WTC11 (cell line): ENCODE measurements around the gene SMC1B. TPM values are rescaled to one million over a fixed set of nuclear protein-coding genes. Genes with fewer than 3 reads are reported as not detected.

Experiments
- ATAC-seq: fragments of 200-7000 bp; cut with Tn5 transposase; 2 replicates; pipeline ENCODE4 v1.10.0; 2021; ENCODE audit warnings: mild to moderate bottlenecking, moderate library complexity
- CTCF ChIA-PET: fragments of 300-600 bp; sonication (Branson Sonifier 250); formaldehyde crosslinking; loops from one replicate; lab custom pipeline; 2021; ENCODE audit warnings: antibody characterized with exemption; lab: Charles Lee
- POLR2A ChIA-PET: fragments of 350-600 bp; sonication (Branson Sonifier 250); formaldehyde crosslinking; loops from one replicate; lab custom pipeline; 2021; ENCODE audit warnings: antibody characterized with exemption; lab: Charles Lee
- DNase-seq: peaks from one replicate; pipeline ENCODE4 v3.0.0; 2021; ENCODE audit warnings: low spot score
- H3K27ac Mint-ChIP-seq: 2 replicates; pipeline ENCODE4 v1.8.0; 2021; ENCODE audit warnings: mixed read lengths
- H3K27me3 Mint-ChIP-seq: 2 replicates; pipeline ENCODE4 v1.8.0; 2021; ENCODE audit warnings: low read depth, mild to moderate bottlenecking, moderate library complexity, mixed read lengths
- H3K36me3 Mint-ChIP-seq: 2 replicates; pipeline ENCODE4 v1.8.0; 2021; ENCODE audit warnings: mixed read lengths
- H3K4me1 Mint-ChIP-seq: 2 replicates; pipeline ENCODE4 v1.8.0; 2022; ENCODE audit warnings: mixed read lengths
- H3K4me3 Mint-ChIP-seq: 2 replicates; pipeline ENCODE4 v1.8.0; 2021; ENCODE audit warnings: mild to moderate bottlenecking, moderate library complexity, mixed read lengths
- H3K9me3 Mint-ChIP-seq: 2 replicates; pipeline ENCODE4 v1.8.0; 2021; ENCODE audit warnings: mixed read lengths
- CBFB ChIP-seq: sonication (generic); formaldehyde crosslinking; IDR thresholded peaks from 2 replicates; pipeline ENCODE4 v1.8.1; 2022; ENCODE audit warnings: mild to moderate bottlenecking, low read depth, missing genetic modification reagents
- CREB1 ChIP-seq: sonication (generic); formaldehyde crosslinking; IDR thresholded peaks from 2 replicates; pipeline ENCODE4 v1.8.0; 2023; ENCODE audit warnings: mild to moderate bottlenecking, missing genetic modification reagents
- CREM ChIP-seq: sonication (generic); formaldehyde crosslinking; IDR thresholded peaks from 2 replicates; pipeline ENCODE4 v1.8.1; 2022; ENCODE audit warnings: mild to moderate bottlenecking, missing genetic modification reagents, moderate library complexity
- EMX1 ChIP-seq: fragments of 250-450 bp; sonication (Bioruptor Pico); IDR thresholded peaks from 2 replicates; pipeline ENCODE4 v1.8.0; 2021; ENCODE audit warnings: mild to moderate bottlenecking
- ESRRA ChIP-seq: sonication (generic); formaldehyde crosslinking; IDR thresholded peaks from 2 replicates; pipeline ENCODE4 v1.8.1; 2022; ENCODE audit warnings: mild to moderate bottlenecking, missing genetic modification reagents, borderline replicate concordance
- FOXJ3 ChIP-seq: sonication (generic); formaldehyde crosslinking; IDR thresholded peaks from 2 replicates; pipeline ENCODE4 v1.9.0; 2021; ENCODE audit warnings: missing genetic modification reagents, mild to moderate bottlenecking, borderline replicate concordance
- GRHL2 ChIP-seq: fragments of 250-450 bp; sonication (Bioruptor Pico); IDR thresholded peaks from 2 replicates; pipeline ENCODE4 v1.8.0; 2022; ENCODE audit warnings: mild to moderate bottlenecking, moderate library complexity; ENCODE audit not compliant: insufficient replicate concordance, severe bottlenecking
- JUN ChIP-seq: sonication (generic); formaldehyde crosslinking; IDR thresholded peaks from 2 replicates; pipeline ENCODE4 v1.8.0; 2023; ENCODE audit warnings: mild to moderate bottlenecking, missing genetic modification reagents
- NFATC4 ChIP-seq: fragments of 250-450 bp; sonication (Bioruptor Pico); IDR thresholded peaks from 2 replicates; pipeline ENCODE4 v1.9.0; 2021; ENCODE audit warnings: mild to moderate bottlenecking
- NFE2L1 ChIP-seq: sonication (generic); formaldehyde crosslinking; IDR thresholded peaks from 2 replicates; pipeline ENCODE4 v1.8.1; 2023; ENCODE audit warnings: missing genetic modification reagents
- NR3C1 ChIP-seq: sonication (generic); formaldehyde crosslinking; conservative IDR thresholded peaks from 2 replicates; pipeline ENCODE4 v1.8.1; 2023; ENCODE audit warnings: low read depth, mild to moderate bottlenecking, missing genetic modification reagents
- RORB ChIP-seq: fragments of 250-450 bp; sonication (Bioruptor Pico); IDR thresholded peaks from 2 replicates; pipeline ENCODE4 v1.9.0; 2021; ENCODE audit warnings: mild to moderate bottlenecking
- ZNF138 ChIP-seq: sonication (generic); formaldehyde crosslinking; conservative IDR thresholded peaks from 2 replicates; pipeline ENCODE4 v1.8.1; 2022; ENCODE audit warnings: mild to moderate bottlenecking, moderate library complexity, missing genetic modification reagents
- ZNF671 ChIP-seq: fragments of 250-450 bp; sonication (Bioruptor Pico); IDR thresholded peaks from 2 replicates; pipeline ENCODE4 v1.8.0; 2021; ENCODE audit warnings: mild to moderate bottlenecking
- total RNA-seq: library from RNA; stranded (reverse); gene quantifications from 3 replicates; pipeline ENCODE4 v1.2.3, GENCODE V29; 2021
- TF ChIP-seq, protein P1 (sequence below): sonication (generic); formaldehyde crosslinking; IDR thresholded peaks from 2 replicates; pipeline ENCODE4 v1.8.1; 2023; ENCODE audit warnings: mild to moderate bottlenecking, missing genetic modification reagents, moderate library complexity
- TF ChIP-seq, protein P2 (sequence below): sonication (generic); formaldehyde crosslinking; IDR thresholded peaks from 2 replicates; pipeline ENCODE4 v1.8.0; 2023; ENCODE audit warnings: mild to moderate bottlenecking, missing genetic modification reagents
- TF ChIP-seq, protein P3 (sequence below): sonication (generic); formaldehyde crosslinking; IDR thresholded peaks from 2 replicates; pipeline ENCODE4 v1.8.0; 2022; ENCODE audit warnings: mild to moderate bottlenecking, missing genetic modification reagents
- TF ChIP-seq, protein P4 (sequence below): fragments of 250-450 bp; sonication (Bioruptor Pico); IDR thresholded peaks from 2 replicates; pipeline ENCODE4 v1.9.0; 2021; ENCODE audit warnings: mild to moderate bottlenecking, borderline replicate concordance
- TF ChIP-seq, protein P5 (sequence below): sonication (generic); formaldehyde crosslinking; conservative IDR thresholded peaks from 2 replicates; pipeline ENCODE4 v1.8.1; 2022; ENCODE audit warnings: mild to moderate bottlenecking, missing genetic modification reagents
- TF ChIP-seq, protein P6 (sequence below): sonication (generic); formaldehyde crosslinking; IDR thresholded peaks from 2 replicates; pipeline ENCODE4 v1.8.0; 2023; ENCODE audit warnings: missing genetic modification reagents
- TF ChIP-seq, protein P7 (sequence below): sonication (generic); formaldehyde crosslinking; IDR thresholded peaks from 2 replicates; pipeline ENCODE4 v1.8.0; 2022; ENCODE audit warnings: mild to moderate bottlenecking, missing genetic modification reagents
- TF ChIP-seq, protein P8 (sequence below): sonication (generic); formaldehyde crosslinking; IDR thresholded peaks from 2 replicates; pipeline ENCODE4 v1.8.0; 2022; ENCODE audit warnings: mild to moderate bottlenecking, missing genetic modification reagents

SMC1B gene
- total RNA-seq, 1 experiment from 2014 or later = 0.07 TPM

DNA sequence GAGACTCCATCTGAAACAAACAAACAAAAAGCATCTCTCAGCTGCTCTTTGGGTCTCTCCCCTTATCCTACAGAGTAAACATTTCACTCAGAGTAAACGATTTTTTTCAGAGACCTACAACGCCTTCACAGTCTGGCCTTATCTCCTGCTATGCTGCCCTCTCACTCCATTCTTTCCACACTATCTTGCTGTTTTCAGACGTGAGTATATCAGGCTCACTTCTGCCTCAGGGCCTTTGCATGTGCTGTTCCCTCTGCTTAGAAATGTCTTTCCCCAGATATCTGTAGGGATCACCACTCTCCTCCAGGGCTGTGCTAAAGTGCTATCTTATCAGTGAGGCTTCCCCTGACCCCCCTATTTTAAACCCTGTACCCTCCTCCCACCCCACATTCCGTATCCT is 6.6 kb upstream of the SMC1B start (continued):
- TF ChIP-seq FOXJ3 = no peak
- no peak for TF ChIP-seq NFATC4 (CRISPR knock-in tag)
- TF ChIP-seq, all 79 proteins: peak for 0

DNA sequence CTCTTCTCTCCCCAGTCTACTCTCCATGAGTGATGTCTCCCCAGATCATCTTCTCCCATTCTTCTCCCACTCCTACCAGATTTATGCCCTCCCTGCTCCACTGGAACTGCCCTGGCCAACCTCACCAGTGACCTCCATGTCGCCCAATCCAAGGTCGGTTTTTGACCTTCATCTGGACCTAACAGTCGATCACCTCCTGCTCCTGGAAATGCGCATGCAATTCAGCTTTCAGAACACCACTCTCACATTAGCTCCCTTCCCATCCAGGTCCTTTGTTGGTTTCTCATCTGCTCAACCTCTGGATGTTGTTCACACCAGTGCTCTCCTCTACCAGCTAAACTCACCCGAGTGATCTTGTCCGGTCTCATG is 5.4 kb upstream of the SMC1B start:
- CTCF ChIA-PET = no interaction called here

More for the DNA sequence above, 5.4 kb upstream of the SMC1B start:
- no peak overlapping the region for H3K4me3 Mint-ChIP-seq
- peaks cover 14% of the 10 kb centered on the region for H3K27me3 Mint-ChIP-seq
- DNase-seq (no peak), ATAC-seq (no peak)
- POLR2A ChIA-PET = no interaction called here
- peaks cover 8% of the 10 kb centered on the region for H3K9me3 Mint-ChIP-seq
- no peak overlapping the region for H3K27ac Mint-ChIP-seq
- TF ChIP-seq EMX1 (CRISPR knock-in tag) = no peak
- TF ChIP-seq NFE2L1 (CRISPR knock-in tag) = no peak
- TF ChIP-seq, protein P1, sequence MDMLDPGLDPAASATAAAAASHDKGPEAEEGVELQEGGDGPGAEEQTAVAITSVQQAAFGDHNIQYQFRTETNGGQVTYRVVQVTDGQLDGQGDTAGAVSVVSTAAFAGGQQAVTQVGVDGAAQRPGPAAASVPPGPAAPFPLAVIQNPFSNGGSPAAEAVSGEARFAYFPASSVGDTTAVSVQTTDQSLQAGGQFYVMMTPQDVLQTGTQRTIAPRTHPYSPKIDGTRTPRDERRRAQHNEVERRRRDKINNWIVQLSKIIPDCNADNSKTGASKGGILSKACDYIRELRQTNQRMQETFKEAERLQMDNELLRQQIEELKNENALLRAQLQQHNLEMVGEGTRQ (CRISPR knock-in tag) = no peak
- no peak for TF ChIP-seq CREM (CRISPR knock-in tag)
- no peak for TF ChIP-seq CBFB (CRISPR knock-in tag)
- no peak for TF ChIP-seq GRHL2 (CRISPR knock-in tag)
- TF ChIP-seq, protein P2, sequence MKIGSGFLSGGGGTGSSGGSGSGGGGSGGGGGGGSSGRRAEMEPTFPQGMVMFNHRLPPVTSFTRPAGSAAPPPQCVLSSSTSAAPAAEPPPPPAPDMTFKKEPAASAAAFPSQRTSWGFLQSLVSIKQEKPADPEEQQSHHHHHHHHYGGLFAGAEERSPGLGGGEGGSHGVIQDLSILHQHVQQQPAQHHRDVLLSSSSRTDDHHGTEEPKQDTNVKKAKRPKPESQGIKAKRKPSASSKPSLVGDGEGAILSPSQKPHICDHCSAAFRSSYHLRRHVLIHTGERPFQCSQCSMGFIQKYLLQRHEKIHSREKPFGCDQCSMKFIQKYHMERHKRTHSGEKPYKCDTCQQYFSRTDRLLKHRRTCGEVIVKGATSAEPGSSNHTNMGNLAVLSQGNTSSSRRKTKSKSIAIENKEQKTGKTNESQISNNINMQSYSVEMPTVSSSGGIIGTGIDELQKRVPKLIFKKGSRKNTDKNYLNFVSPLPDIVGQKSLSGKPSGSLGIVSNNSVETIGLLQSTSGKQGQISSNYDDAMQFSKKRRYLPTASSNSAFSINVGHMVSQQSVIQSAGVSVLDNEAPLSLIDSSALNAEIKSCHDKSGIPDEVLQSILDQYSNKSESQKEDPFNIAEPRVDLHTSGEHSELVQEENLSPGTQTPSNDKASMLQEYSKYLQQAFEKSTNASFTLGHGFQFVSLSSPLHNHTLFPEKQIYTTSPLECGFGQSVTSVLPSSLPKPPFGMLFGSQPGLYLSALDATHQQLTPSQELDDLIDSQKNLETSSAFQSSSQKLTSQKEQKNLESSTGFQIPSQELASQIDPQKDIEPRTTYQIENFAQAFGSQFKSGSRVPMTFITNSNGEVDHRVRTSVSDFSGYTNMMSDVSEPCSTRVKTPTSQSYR (CRISPR knock-in tag) = no peak
- no peak for TF ChIP-seq CREB1
- TF ChIP-seq, protein P3, sequence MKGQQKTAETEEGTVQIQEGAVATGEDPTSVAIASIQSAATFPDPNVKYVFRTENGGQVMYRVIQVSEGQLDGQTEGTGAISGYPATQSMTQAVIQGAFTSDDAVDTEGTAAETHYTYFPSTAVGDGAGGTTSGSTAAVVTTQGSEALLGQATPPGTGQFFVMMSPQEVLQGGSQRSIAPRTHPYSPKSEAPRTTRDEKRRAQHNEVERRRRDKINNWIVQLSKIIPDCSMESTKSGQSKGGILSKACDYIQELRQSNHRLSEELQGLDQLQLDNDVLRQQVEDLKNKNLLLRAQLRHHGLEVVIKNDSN = no peak
- no peak for TF ChIP-seq ESRRA (CRISPR knock-in tag)
- TF ChIP-seq NR3C1 (CRISPR knock-in tag) = no peak
- TF ChIP-seq, protein P4, sequence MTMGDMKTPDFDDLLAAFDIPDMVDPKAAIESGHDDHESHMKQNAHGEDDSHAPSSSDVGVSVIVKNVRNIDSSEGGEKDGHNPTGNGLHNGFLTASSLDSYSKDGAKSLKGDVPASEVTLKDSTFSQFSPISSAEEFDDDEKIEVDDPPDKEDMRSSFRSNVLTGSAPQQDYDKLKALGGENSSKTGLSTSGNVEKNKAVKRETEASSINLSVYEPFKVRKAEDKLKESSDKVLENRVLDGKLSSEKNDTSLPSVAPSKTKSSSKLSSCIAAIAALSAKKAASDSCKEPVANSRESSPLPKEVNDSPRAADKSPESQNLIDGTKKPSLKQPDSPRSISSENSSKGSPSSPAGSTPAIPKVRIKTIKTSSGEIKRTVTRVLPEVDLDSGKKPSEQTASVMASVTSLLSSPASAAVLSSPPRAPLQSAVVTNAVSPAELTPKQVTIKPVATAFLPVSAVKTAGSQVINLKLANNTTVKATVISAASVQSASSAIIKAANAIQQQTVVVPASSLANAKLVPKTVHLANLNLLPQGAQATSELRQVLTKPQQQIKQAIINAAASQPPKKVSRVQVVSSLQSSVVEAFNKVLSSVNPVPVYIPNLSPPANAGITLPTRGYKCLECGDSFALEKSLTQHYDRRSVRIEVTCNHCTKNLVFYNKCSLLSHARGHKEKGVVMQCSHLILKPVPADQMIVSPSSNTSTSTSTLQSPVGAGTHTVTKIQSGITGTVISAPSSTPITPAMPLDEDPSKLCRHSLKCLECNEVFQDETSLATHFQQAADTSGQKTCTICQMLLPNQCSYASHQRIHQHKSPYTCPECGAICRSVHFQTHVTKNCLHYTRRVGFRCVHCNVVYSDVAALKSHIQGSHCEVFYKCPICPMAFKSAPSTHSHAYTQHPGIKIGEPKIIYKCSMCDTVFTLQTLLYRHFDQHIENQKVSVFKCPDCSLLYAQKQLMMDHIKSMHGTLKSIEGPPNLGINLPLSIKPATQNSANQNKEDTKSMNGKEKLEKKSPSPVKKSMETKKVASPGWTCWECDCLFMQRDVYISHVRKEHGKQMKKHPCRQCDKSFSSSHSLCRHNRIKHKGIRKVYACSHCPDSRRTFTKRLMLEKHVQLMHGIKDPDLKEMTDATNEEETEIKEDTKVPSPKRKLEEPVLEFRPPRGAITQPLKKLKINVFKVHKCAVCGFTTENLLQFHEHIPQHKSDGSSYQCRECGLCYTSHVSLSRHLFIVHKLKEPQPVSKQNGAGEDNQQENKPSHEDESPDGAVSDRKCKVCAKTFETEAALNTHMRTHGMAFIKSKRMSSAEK (CRISPR knock-in tag) = no peak
- TF ChIP-seq, protein P5, sequence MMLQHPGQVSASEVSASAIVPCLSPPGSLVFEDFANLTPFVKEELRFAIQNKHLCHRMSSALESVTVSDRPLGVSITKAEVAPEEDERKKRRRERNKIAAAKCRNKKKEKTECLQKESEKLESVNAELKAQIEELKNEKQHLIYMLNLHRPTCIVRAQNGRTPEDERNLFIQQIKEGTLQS (CRISPR knock-in tag) = no peak
- TF ChIP-seq RORB (CRISPR knock-in tag) = no peak
- no peak for TF ChIP-seq JUN (CRISPR knock-in tag)
- TF ChIP-seq, protein P6, sequence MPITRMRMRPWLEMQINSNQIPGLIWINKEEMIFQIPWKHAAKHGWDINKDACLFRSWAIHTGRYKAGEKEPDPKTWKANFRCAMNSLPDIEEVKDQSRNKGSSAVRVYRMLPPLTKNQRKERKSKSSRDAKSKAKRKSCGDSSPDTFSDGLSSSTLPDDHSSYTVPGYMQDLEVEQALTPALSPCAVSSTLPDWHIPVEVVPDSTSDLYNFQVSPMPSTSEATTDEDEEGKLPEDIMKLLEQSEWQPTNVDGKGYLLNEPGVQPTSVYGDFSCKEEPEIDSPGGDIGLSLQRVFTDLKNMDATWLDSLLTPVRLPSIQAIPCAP (CRISPR knock-in tag) = no peak
- no peak for TF ChIP-seq ZNF671 (CRISPR knock-in tag)
- TF ChIP-seq, protein P7, sequence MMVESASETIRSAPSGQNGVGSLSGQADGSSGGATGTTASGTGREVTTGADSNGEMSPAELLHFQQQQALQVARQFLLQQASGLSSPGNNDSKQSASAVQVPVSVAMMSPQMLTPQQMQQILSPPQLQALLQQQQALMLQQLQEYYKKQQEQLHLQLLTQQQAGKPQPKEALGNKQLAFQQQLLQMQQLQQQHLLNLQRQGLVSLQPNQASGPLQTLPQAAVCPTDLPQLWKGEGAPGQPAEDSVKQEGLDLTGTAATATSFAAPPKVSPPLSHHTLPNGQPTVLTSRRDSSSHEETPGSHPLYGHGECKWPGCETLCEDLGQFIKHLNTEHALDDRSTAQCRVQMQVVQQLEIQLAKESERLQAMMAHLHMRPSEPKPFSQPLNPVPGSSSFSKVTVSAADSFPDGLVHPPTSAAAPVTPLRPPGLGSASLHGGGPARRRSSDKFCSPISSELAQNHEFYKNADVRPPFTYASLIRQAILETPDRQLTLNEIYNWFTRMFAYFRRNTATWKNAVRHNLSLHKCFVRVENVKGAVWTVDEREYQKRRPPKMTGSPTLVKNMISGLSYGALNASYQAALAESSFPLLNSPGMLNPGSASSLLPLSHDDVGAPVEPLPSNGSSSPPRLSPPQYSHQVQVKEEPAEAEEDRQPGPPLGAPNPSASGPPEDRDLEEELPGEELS (CRISPR knock-in tag) = no peak
- TF ChIP-seq, protein P8, sequence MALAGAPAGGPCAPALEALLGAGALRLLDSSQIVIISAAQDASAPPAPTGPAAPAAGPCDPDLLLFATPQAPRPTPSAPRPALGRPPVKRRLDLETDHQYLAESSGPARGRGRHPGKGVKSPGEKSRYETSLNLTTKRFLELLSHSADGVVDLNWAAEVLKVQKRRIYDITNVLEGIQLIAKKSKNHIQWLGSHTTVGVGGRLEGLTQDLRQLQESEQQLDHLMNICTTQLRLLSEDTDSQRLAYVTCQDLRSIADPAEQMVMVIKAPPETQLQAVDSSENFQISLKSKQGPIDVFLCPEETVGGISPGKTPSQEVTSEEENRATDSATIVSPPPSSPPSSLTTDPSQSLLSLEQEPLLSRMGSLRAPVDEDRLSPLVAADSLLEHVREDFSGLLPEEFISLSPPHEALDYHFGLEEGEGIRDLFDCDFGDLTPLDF = no peak
- no peak for TF ChIP-seq ZNF138 (CRISPR knock-in tag)
- peaks cover 7% of the 10 kb centered on the region for H3K4me1 Mint-ChIP-seq
- no peaks in the 10 kb centered on the region; the same call in 1 of the 2 replicates for H3K36me3 Mint-ChIP-seq
